HL-60/S4 treated with retinoic acid at 250 ng/mL for 4 days and 3 days (cell line): ENCODE data around the gene ZNF469.
"Not testable (repeated sequence)": the region's sequence is repeated elsewhere in the genome, so short reads cannot be mapped to it uniquely, and the experiment has no call there.

ENCODE experiments used
- in situ Hi-C: fragments of 300-500 bp; cut with MboI; formaldehyde crosslinking; loops from 2 replicates; pipeline ENCODE4 v1.7.0; 2022; ENCODE audit warnings: low sequenced_read_pairs

ZNF469 gene

DNA sequence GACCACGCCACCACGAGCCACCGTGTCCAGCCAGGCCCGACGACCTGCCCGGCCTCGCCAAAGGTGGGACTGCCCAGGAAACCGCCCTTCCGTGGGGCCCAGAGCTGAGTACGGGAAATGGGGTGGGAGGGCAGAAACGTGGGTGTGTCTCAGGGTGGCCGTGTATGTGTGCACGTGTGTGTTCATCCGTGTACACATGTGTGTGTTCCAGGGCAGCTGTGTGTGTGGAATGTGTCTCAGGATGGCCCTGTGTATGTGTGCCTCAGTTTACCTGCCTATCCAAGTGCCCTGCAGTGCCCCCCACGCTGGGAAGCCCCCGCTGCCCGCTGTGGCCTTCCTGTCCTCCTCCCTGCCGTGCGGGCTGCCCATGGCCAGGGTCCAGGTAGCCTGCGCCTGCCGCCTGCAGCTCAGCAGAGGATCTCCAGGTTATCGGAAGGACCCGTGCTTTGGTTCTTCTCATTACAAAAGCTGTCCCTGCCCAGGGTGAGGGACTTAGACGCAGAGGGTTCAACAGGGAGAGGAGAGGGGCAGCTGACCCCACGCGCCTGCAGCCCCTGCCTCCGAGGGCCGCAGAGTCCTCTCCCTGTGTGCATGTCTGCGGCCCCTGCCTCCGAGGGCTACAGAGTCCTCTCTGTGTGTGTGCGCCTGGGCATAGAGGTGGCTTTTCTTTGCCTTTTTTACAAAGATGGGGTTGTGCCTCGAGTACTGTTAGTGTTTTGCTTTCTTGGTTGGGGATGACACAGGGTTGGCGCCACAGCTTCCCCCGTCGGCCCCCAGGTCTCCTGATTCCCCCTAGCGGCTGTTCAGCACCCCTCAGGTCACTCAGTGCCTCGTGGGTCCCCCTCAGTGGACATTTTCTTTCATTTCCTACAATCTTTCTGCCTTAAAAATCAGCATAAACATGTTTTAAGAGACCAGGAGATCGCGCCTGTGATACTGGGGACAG is 23.6 kb downstream of the ZNF469 start:
- in situ Hi-C loops, result no loop called here

GRCh38 chr16:88407042-88407420 is 24.3 kb downstream of the ZNF469 start:
- in situ Hi-C loops, result no loop called here

- in situ Hi-C loops, result no loop called here
Measured at GRCh38 chr16:88407807-88408206, 25.0 kb downstream of the ZNF469 start.

DNA sequence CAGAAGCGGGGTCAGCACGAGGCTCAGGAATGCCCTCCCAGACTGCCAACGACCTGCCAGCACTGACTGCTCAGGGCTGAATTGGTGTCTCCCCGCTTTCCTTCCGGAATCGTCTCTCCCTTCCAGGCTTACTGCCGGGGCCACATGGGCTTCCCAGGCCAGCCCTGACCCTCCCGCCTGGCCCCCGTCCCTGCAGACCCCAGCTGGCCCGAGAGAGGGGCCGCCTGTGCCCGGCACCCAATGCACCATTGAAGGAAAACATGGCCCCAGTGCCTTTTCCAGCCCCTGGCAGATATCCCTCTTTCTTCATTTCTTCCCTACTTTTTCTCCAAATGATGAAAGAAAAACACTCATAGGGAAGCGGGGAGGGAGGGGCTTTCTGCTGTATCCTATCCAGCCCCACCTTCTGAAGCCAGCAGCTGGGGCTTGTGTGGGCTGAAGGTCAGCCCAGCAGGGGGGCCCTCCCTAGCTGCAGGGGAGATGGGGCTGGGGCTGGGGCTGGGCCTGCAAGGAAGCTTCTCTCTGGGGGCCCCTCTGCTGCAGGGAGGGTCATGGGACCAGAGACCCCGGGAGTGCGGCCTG is 25.9 kb downstream of the ZNF469 start:
- in situ Hi-C loops, result no loop called here

- in situ Hi-C loops, result no loop called here
Measured at GRCh38 chr16:88409296-88410065, 26.7 kb downstream of the ZNF469 start.

DNA sequence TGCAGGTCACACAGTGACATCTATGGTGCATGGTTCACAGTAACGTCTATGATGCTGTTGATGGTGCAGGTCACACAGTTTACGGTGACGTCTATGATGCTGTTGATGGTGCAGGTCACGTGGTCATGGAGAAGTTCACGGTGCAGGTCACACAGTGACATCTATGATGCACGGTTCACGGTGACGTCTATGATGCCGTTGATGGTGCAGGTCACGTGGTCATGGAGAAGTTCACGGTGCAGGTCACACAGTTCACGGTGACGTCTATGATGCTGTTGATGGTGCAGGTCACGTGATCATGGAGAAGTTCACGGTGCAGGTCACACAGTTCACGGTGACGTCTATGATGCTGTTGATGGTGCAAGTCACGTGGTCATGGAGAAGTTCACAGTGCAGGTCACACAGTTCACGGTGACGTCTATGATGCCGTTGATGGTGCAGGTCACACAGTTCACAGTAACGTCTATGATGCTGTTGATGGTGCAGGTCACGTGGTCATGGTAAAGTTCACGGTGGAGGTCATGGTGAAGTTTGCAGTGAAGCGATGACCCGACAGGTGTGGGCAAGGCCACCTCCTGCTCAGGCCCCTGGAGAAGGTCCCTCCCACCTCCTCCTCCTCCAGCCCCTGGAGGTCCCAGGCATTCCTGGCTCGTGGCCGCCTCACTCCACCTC is 27.7 kb downstream of the ZNF469 start:
- in situ Hi-C loops, result not testable (repeated sequence)

DNA sequence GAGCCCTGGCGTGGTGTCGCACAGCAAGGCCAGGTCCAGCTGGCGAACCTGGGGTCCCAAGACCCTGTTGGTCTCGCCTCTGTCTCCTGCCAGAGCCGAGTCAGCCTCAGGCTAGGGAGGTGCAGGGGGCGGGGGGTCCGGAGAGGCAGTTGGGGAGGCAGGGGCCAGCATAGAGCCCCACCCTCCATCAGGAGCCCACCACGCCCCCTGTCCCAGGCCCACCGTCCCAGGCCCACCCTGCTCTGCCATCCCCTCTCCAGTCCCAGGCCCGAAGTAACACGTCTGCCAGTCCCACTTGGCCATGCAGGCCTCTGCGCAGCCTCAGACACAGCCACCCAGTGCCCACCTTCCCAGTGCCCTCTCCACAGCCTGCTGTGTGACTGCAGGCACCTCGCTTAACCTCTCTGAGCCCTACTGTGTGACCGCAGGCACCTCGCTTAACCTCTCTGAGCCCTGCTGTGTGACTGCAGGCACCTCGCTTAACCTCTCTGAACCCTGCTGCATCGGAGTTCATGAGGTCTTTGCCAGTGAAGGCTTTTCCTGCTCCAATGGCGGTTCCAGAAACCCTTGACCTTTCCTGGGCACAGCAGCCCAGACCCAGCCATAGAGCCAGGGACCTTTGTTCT is 29.3 kb downstream of the ZNF469 start:
- in situ Hi-C loops, result no loop called here

- in situ Hi-C loops, result no loop called here
Measured at GRCh38 chr16:88412766-88413165, 30.0 kb downstream of the ZNF469 start.

DNA sequence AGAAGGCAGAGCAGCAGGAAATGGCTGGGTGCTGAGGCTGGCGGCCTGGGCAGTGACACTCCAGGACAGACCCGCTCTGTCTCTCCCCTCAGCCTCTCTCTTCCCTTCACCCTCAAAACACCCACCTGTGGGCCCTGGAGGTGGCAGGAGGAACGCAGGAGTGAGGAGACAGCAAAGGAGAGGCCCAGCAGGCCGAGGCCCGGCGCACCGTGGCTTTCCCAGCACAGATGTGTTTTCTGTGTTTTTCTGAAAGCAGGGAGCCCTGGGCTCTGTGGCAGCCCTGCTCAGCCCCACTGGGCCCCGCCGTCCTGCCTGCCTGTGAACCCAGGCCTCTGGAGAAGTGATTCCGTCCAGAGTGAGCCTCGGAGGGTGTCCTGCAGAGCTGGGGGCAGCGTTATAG is 30.5 kb downstream of the ZNF469 start:
- in situ Hi-C loops, result no loop called here

GRCh38 chr16:88413631-88414030 is 30.9 kb downstream of the ZNF469 start:
- in situ Hi-C loops, result no loop called here

DNA sequence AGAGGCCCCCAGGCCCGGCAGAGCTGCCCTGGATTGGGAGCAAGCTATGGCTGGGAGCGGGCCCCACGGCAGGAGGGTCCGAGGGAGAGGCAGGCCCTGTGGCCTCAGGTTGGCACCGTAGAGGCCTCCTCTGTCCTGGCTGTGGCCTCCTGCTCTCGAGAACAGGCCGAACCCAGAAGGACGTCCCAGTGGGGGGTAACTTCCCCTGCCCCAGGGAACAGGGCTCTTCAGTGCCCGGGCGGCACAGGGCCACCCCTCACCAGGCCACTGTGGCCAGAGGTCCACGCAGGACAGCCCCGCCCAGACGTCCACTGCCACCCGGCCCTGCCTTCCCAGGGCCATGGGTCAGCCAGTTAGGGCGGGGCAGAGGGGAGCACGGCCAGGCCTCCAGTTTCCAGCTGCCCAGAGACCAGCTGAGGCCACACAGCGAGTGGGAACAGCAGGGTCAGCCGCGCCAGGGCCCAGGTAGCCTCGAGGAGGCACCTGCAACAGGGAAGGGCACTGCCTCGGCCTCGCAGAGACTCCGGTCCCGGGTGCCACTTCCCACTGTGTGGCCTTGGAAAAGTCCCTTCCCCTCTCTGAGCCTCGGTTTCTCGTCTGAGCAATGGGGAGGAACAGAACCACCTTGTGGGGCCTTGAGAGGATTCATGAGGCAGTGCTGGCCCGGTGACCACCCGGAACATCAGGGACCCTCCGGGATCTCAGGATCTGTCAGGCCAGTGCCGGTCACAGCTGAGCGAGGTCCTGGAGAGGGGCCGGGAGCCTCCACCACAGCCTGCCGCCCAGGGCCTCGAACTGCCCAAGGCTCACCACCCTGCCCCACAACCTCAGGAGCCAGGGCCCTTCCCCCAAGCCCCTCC is 32.0 kb downstream of the ZNF469 start:
- in situ Hi-C loops, result no loop called here

DNA sequence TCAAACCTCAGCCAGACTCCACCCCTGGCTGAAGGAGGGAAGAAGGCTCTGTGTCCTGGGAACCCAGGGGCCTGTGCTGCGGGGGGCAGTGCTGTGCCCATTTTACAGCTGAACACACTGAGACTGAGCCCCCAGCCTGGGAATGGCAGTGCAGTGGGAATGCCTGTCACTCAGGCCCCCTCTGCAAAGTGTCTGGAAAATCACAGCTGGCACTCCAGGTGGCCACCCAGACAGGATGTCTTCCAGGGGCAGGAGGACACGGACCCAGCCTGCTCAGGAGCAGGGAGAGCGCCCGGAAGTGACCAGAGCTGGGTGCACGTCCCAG is 32.6 kb downstream of the ZNF469 start:
- in situ Hi-C loops, result no loop called here

GRCh38 chr16:88415713-88416323 is 33.1 kb downstream of the ZNF469 start:
- in situ Hi-C loops, result no loop called here

DNA sequence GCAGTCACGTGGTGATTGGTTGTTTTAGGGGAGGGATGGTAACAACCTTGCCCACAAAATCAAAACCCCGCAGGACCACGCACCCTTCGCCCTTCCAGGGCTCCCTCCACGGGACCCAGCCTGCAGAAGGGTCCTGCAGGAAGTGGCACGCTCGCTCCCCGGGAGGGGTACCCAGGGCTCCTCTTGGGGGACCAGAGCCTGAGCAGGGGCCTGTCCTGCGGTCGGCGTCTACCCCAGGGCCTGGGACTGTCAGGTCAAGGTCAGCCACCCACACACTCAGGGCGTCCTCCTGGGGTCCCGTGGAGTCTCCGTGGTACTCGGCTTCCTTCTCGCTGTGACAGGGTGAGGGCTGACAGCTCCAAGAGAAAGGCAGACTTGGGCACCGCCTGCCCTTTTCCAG is 33.9 kb downstream of the ZNF469 start:
- in situ Hi-C loops, result no loop called here

GRCh38 chr16:88417684-88418476 is 35.1 kb downstream of the ZNF469 start:
- in situ Hi-C loops, result no loop called here

DNA sequence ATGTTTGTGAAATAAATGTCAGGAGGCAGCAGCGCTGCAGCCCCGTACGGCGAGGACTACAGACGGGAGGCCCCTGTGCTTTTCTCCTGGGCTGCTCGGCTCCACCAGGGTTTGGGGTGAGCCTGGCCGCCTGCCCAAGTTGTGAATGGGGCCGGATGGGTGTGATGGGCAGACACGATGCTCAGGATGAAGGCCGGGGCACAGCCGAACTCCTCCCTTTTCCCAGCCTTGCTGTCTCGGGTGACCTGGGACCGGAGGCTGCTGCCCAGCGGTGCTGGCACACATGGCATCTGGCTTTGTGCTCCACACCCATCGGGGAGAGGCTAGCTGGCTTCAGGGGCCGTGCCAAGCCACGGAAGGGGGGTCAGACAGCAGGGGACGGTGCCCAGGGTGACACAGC is 36.1 kb downstream of the ZNF469 start:
- in situ Hi-C loops, result no loop called here

- in situ Hi-C loops, result no loop called here
Measured at GRCh38 chr16:88419790-88420189, 37.0 kb downstream of the ZNF469 start.

- in situ Hi-C loops, result no loop called here
Measured at GRCh38 chr16:88420496-88420895, 37.7 kb downstream of the ZNF469 start.

DNA sequence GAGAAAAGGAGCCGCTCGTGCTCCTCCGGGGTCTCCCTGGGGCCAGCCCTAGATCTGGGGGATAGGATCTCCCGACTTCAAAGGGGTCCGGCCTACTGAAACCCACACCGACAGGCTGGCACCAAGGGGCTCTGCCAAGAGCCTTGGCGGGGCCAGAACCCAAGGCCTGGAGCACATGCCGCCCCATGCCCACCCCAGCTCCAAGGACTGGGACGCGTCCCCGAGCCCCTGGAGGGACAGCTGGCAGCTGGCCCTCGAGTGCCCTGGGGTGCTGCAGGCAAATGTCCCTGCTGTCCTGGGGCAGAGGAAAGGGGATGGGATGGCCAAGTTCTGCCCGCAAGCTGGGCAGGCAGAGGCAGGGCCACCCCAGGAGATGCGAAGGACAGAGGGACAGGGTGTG is 38.5 kb downstream of the ZNF469 start:
- in situ Hi-C loops, result no loop called here
